Caco-2 (cell line): ENCODE results near the gene PITHD1. TPM values are rescaled to one million over a fixed set of nuclear protein-coding genes. Genes with fewer than 3 reads are reported as not detected.

ENCODE experiments used
- BruUV-seq: library from RNA; stranded (reverse); fragments of 400-500 nt; replicated peaks from 2 replicates; lab custom pipeline; 2021; lab: Mats Ljungman, UMichigan
- CTCF ChIA-PET: fragments of 300-600 bp; sonication (Branson Sonifier 250); formaldehyde crosslinking; loops from one replicate; lab custom pipeline; 2022; ENCODE audit warnings: antibody characterized with exemption; lab: Charles Lee
- POLR2A ChIA-PET: fragments of 300-600 bp; sonication (Branson Sonifier 250); formaldehyde crosslinking; loops from one replicate; lab custom pipeline; 2022; ENCODE audit warnings: antibody characterized with exemption; lab: Charles Lee
- DNase-seq, 2 experiments: peaks; one replicate each; pipeline versions ENCODE4 v3.0.0 to v3.0.0-alpha.2; 2020 to 2022
- H3K27me3 ChIP-seq: replicated peaks from 2 replicates; pipeline ENCODE4 v1.6.0; 2011; ENCODE audit warnings: low read length; ENCODE audit not compliant: control insufficient read depth, insufficient read depth
- H3K36me3 ChIP-seq: 2 replicates; pipeline ENCODE4 v1.5.1; 2011; ENCODE audit warnings: low read length; ENCODE audit not compliant: control insufficient read depth, insufficient read depth
- H3K4me1 ChIP-seq: fragments of 250-450 bp; sonication (Bioruptor Pico); 2 replicates; pipeline ENCODE4 v1.5.1; 2020; ENCODE audit warnings: mild to moderate bottlenecking
- H3K4me3 ChIP-seq: 2 replicates; pipeline ENCODE4 v1.5.1; 2011; ENCODE audit warnings: low read depth, mild to moderate bottlenecking, control low read depth, low read length
- H3K9me3 ChIP-seq: fragments of 250-450 bp; sonication (Bioruptor Pico); 2 replicates; pipeline ENCODE4 v1.5.1; 2020; ENCODE audit warnings: mild to moderate bottlenecking, moderate library complexity
- H3K27ac Mint-ChIP-seq: one replicate; pipeline ENCODE4 v1.8.0; 2022; ENCODE audit warnings: mixed read lengths; ENCODE audit not compliant: unreplicated experiment
- H3K27me3 Mint-ChIP-seq: one replicate; pipeline ENCODE4 v1.8.0; 2022; ENCODE audit warnings: mixed read lengths; ENCODE audit not compliant: insufficient read depth, unreplicated experiment
- H3K36me3 Mint-ChIP-seq: one replicate; pipeline ENCODE4 v1.8.0; 2022; ENCODE audit warnings: mild to moderate bottlenecking, mixed read lengths; ENCODE audit not compliant: insufficient read depth, unreplicated experiment
- H3K4me1 Mint-ChIP-seq: one replicate; pipeline ENCODE4 v1.8.0; 2022; ENCODE audit warnings: low read depth, mixed read lengths; ENCODE audit not compliant: unreplicated experiment
- H3K4me3 Mint-ChIP-seq: one replicate; pipeline ENCODE4 v1.8.0; 2022; ENCODE audit warnings: mild to moderate bottlenecking, moderate library complexity, mixed read lengths; ENCODE audit not compliant: unreplicated experiment
- H3K9me3 Mint-ChIP-seq: one replicate; pipeline ENCODE4 v1.8.0; 2022; ENCODE audit warnings: mixed read lengths; ENCODE audit not compliant: unreplicated experiment
- CTCF ChIP-seq, 2 experiments: fragments of 200-600 bp in 1 of 2; IDR thresholded peaks; 1 replicate in 1 of 2; 2 replicates in 1 of 2; pipeline versions ENCODE4 v1.5.1 to v1.8.0; 2011 to 2022; ENCODE audit warnings: antibody characterized with exemption in 1 of 2, control low read depth in 1 of 2, inconsistent platforms in 1 of 2, low read depth in 1 of 2, low read length in 1 of 2, mild to moderate bottlenecking in 1 of 2, moderate library complexity in 1 of 2; ENCODE audit not compliant: insufficient read depth in 1 of 2, severe bottlenecking in 1 of 2, unreplicated experiment in 1 of 2
- intact Hi-C: fragments of 100-400 bp; cut with micrococcal nuclease; formaldehyde crosslinking; loops from one replicate; pipeline ENCODE4 v1.10.0; 2022; ENCODE audit not compliant: unreplicated experiment
- total RNA-seq: library from RNA; stranded (reverse); gene quantifications from 2 replicates; pipeline ENCODE4 v1.2.3, GENCODE V29; 2022

Gene PITHD1
- total RNA-seq, 1 experiment from 2014 or later = 47.8 TPM

- POLR2A ChIA-PET = no interaction called here
- intact Hi-C loops = no loop called here
- H3K9me3 Mint-ChIP-seq = no peaks in the 10 kb centered on the region
- no peaks in the 10 kb centered on the region for H3K4me1 Mint-ChIP-seq
- H3K4me3 Mint-ChIP-seq = no peak overlapping the region
- Histone ChIP-seq H3K4me3 (no peak overlapping the region), H3K4me1 (no peaks in the 10 kb centered on the region), H3K36me3 (peaks cover 2% of the 10 kb centered on the region; the same call in 1 of the 2 replicates), H3K27me3 (no peaks in the 10 kb centered on the region), H3K9me3 (no peaks in the 10 kb centered on the region)
- H3K27ac Mint-ChIP-seq = no peak overlapping the region
- peaks cover 71% of the 10 kb centered on the region for H3K36me3 Mint-ChIP-seq
- no peak for TF ChIP-seq CTCF (IDR thresholded peaks at IDR 0.05; ENCODE audit: insufficient read depth in 1 of 2, low read depth in 1 of 2, low read length in 1 of 2, severe bottlenecking in 1 of 2, unreplicated experiment in 1 of 2)
- CTCF ChIA-PET = no interaction called here
- no TSS peak for BruUV-seq
- DNase-seq = no peak
- H3K27me3 Mint-ChIP-seq = no peaks in the 10 kb centered on the region
These were observed 18.9 kb upstream of the PITHD1 start for GRCh38 chr1:23759277-23759676.

GRCh38 chr1:23763041-23763577 is 15.1 kb upstream of the PITHD1 start:
- no peaks in the 10 kb centered on the region for H3K27me3 Mint-ChIP-seq
- no peaks in the 10 kb centered on the region for H3K9me3 ChIP-seq
- no peak overlapping the region for H3K4me3 ChIP-seq
- BruUV-seq = no TSS peak
- ChIA-PET CTCF (interaction anchor here (0.6 kb wide), 1 partner anchor 734 kb away, joined by 4 read pairs; no protein-coding TSS in a partner anchor), POLR2A (no interaction called here)
- H3K4me3 Mint-ChIP-seq = no peak overlapping the region
- no peaks in the 10 kb centered on the region for H3K4me1 Mint-ChIP-seq
- no peak for TF ChIP-seq CTCF (IDR thresholded peaks at IDR 0.05; ENCODE audit: insufficient read depth in 1 of 2, low read depth in 1 of 2, low read length in 1 of 2, severe bottlenecking in 1 of 2, unreplicated experiment in 1 of 2)
- no peaks in the 10 kb centered on the region for H3K4me1 ChIP-seq
- H3K27ac Mint-ChIP-seq = no peak overlapping the region
- H3K9me3 Mint-ChIP-seq = no peaks in the 10 kb centered on the region
- no peak for DNase-seq
- no peaks in the 10 kb centered on the region for H3K27me3 ChIP-seq
- H3K36me3 ChIP-seq = 0 out of 2 replicates have a peak, but pooled peaks cover 1% of the 10 kb centered on the region
- H3K36me3 Mint-ChIP-seq = peaks cover 51% of the 10 kb centered on the region
- intact Hi-C loops = no loop called here

- Histone ChIP-seq H3K4me1 (no peaks in the 10 kb centered on the region), H3K4me3 (no peak overlapping the region), H3K27me3 (no peaks in the 10 kb centered on the region), H3K36me3 (no peaks in the 10 kb centered on the region; the same call in 1 of the 2 replicates), H3K9me3 (no peaks in the 10 kb centered on the region)
- no peak overlapping the region for H3K27ac Mint-ChIP-seq
- POLR2A ChIA-PET = no interaction called here
- no peaks in the 10 kb centered on the region for H3K27me3 Mint-ChIP-seq
- DNase-seq = no peak
- no TSS peak for BruUV-seq
- CTCF ChIA-PET = no interaction called here
- no peaks in the 10 kb centered on the region for H3K4me1 Mint-ChIP-seq
- H3K36me3 Mint-ChIP-seq = peaks cover 19% of the 10 kb centered on the region
- H3K9me3 Mint-ChIP-seq = no peaks in the 10 kb centered on the region
- H3K4me3 Mint-ChIP-seq = no peak overlapping the region
- intact Hi-C loops = no loop called here
- TF ChIP-seq CTCF (IDR thresholded peaks at IDR 0.05; ENCODE audit: insufficient read depth in 1 of 2, low read depth in 1 of 2, low read length in 1 of 2, severe bottlenecking in 1 of 2, unreplicated experiment in 1 of 2) = no peak
These were observed 9.5 kb upstream of the PITHD1 start for GRCh38 chr1:23768733-23769132.
